H1 (cell line): ENCODE data around the gene URGCP. TPM values are rescaled to one million over a fixed set of nuclear protein-coding genes. Genes with fewer than 3 reads are reported as not detected.

Experiments
- CTCF ChIA-PET: fragments of 300-600 bp; sonication (Branson Sonifier 250); formaldehyde crosslinking; loops from one replicate; lab custom pipeline; 2021; ENCODE audit not compliant: partially characterized antibody; lab: Charles Lee
- POLR2A ChIA-PET: fragments of 300-600 bp; sonication (Branson Sonifier 250); formaldehyde crosslinking; loops from one replicate; lab custom pipeline; 2021; ENCODE audit warnings: inconsistent platforms; ENCODE audit not compliant: partially characterized antibody; lab: Charles Lee
- DNase-seq, 2 experiments: peaks; one replicate each; pipeline versions ENCODE4 v3.0.0 to v3.0.0-alpha.2; 2010 to 2022; ENCODE audit warnings: low spot score in 2 of 2, low read depth in 1 of 2, mixed read lengths in 1 of 2
- FAIRE-seq: peaks from 2 replicates; lab custom pipeline; 2011; peaks lifted over from hg19 to GRCh38; lab: Jason Lieb, UNC
- H2AFZ ChIP-seq: 2 replicates; pipeline ENCODE4 v1.8.1; 2012; ENCODE audit warnings: low read length, inconsistent platforms
- H2AK5ac ChIP-seq: 2 replicates; pipeline ENCODE4 v1.6.1; 2013; ENCODE audit warnings: low read depth, low read length
- H2BK120ac ChIP-seq: replicated peaks from 2 replicates; pipeline ENCODE3; 2013; ENCODE audit warnings: low read depth, low read length, inconsistent platforms
- H2BK12ac ChIP-seq: 2 replicates; pipeline ENCODE4 v1.6.1; 2013; ENCODE audit warnings: low read depth, low read length
- H2BK15ac ChIP-seq: 2 replicates; pipeline ENCODE4 v1.6.1; 2013; ENCODE audit warnings: low read length
- H2BK20ac ChIP-seq: 2 replicates; pipeline ENCODE4 v1.6.1; 2013; ENCODE audit warnings: low read length
- H2BK5ac ChIP-seq: 2 replicates; pipeline ENCODE4 v1.6.1; 2013; ENCODE audit warnings: low read depth, low read length
- H3K14ac ChIP-seq: 2 replicates; pipeline ENCODE4 v1.6.1; 2013; ENCODE audit warnings: inconsistent platforms; ENCODE audit not compliant: insufficient read length
- H3K18ac ChIP-seq: 2 replicates; pipeline ENCODE4 v1.6.1; 2013; ENCODE audit warnings: low read length; ENCODE audit errors: extremely low read depth
- H3K23ac ChIP-seq: 2 replicates; pipeline ENCODE4 v1.6.1; 2013; ENCODE audit warnings: inconsistent platforms; ENCODE audit not compliant: insufficient read length
- H3K23me2 ChIP-seq: 2 replicates; pipeline ENCODE4 v1.6.1; 2013; ENCODE audit warnings: low read depth, low read length
- H3K27ac ChIP-seq: 2 replicates; pipeline ENCODE4 v1.6.1; 2011; ENCODE audit warnings: low read depth, low read length, inconsistent platforms
- H3K27me3 ChIP-seq, 4 experiments: replicated peaks in 1 of 4; 1 replicate in 1 of 4; 2 replicates in 3 of 4; pipeline versions ENCODE4 v1.6.1 to v1.8.1; 2011 to 2013; ENCODE audit warnings: low read length in 3 of 4, mild to moderate bottlenecking in 3 of 4, inconsistent platforms in 2 of 4, mixed read lengths in 2 of 4, moderate library complexity in 1 of 4; ENCODE audit not compliant: control insufficient read depth in 3 of 4, insufficient read depth in 3 of 4; ENCODE audit errors: extremely low read depth in 1 of 4
- H3K36me3 ChIP-seq, 4 experiments: 2 replicates each; pipeline versions ENCODE4 v1.6.1 to v1.8.1; 2011 to 2013; ENCODE audit warnings: mild to moderate bottlenecking in 4 of 4, low read length in 3 of 4, moderate library complexity in 2 of 4, control low read depth in 1 of 4, inconsistent platforms in 1 of 4; ENCODE audit not compliant: insufficient read depth in 4 of 4, control insufficient read depth in 2 of 4
- H3K4ac ChIP-seq: replicated peaks from 2 replicates; pipeline ENCODE3; 2013; ENCODE audit warnings: low read length, low read depth, mixed read lengths, inconsistent platforms; ENCODE audit not compliant: insufficient read length
- H3K4me1 ChIP-seq, 4 experiments: replicated peaks in 1 of 4; 1 replicate in 1 of 4; 2 replicates in 3 of 4; pipeline versions ENCODE4 v1.6.1 to v1.8.1; 2011 to 2013; ENCODE audit warnings: low read length in 3 of 4, inconsistent platforms in 2 of 4, mixed read lengths in 1 of 4; ENCODE audit not compliant: insufficient read depth in 4 of 4, control insufficient read depth in 3 of 4
- H3K4me2 ChIP-seq, 2 experiments: 2 replicates each; pipeline versions ENCODE4 v1.6.1 to v1.8.1; 2011 to 2013; ENCODE audit warnings: low read depth in 2 of 2, low read length in 2 of 2, control low read depth in 1 of 2, inconsistent platforms in 1 of 2, mild to moderate bottlenecking in 1 of 2; ENCODE audit not compliant: insufficient read depth in 1 of 2
- H3K4me3 ChIP-seq, 4 experiments: fragments of 200-600, 300-600 bp in 1 of 4; sonication (generic), shearing (Covaris generic), sonication (Bioruptor Twin) in 1 of 4; 2 replicates each; pipeline versions ENCODE4 v1.5.1 to v1.8.1; 2011 to 2016; ENCODE audit warnings: low read length in 4 of 4, low read depth in 3 of 4, control low read depth in 2 of 4, inconsistent platforms in 2 of 4, mild to moderate bottlenecking in 2 of 4, mixed read lengths in 1 of 4, moderate library complexity in 1 of 4; ENCODE audit not compliant: insufficient read depth in 2 of 4; ENCODE audit errors: extremely low read depth in 1 of 4
- H3K56ac ChIP-seq: replicated peaks from 2 replicates; pipeline ENCODE3; 2013; ENCODE audit warnings: low read depth, mild to moderate bottlenecking, mixed read lengths, low read length, inconsistent platforms; ENCODE audit not compliant: insufficient read length
- H3K79me1 ChIP-seq: 2 replicates; pipeline ENCODE4 v1.6.1; 2013; ENCODE audit warnings: low read depth, low read length, control low read depth
- H3K79me2 ChIP-seq, 2 experiments: 2 replicates each; pipeline versions ENCODE4 v1.6.1 to v1.8.1; 2012 to 2013; ENCODE audit warnings: low read length in 2 of 2, mild to moderate bottlenecking in 2 of 2, inconsistent platforms in 1 of 2; ENCODE audit not compliant: insufficient read depth in 2 of 2, control insufficient read depth in 1 of 2
- H3K9ac ChIP-seq, 4 experiments: replicated peaks in 1 of 4; 1 replicate in 1 of 4; 2 replicates in 3 of 4; pipeline versions ENCODE4 v1.6.1 to v1.8.1; 2011 to 2013; ENCODE audit warnings: low read depth in 3 of 4, low read length in 3 of 4, control low read depth in 2 of 4, mild to moderate bottlenecking in 2 of 4, moderate library complexity in 2 of 4, inconsistent platforms in 1 of 4; ENCODE audit errors: extremely low read depth in 1 of 4
- H3K9me3 ChIP-seq, 2 experiments: 2 replicates each; pipeline versions ENCODE4 v1.6.1 to v1.8.1; 2012 to 2013; ENCODE audit warnings: mild to moderate bottlenecking in 2 of 2, moderate library complexity in 2 of 2, control low read depth in 1 of 2, inconsistent platforms in 1 of 2, low read depth in 1 of 2, low read length in 1 of 2, mixed read lengths in 1 of 2; ENCODE audit not compliant: insufficient read depth in 2 of 2
- H4K20me1 ChIP-seq, 2 experiments: replicated peaks in 1 of 2; 2 replicates each; pipeline versions ENCODE3 to v1.8.1; 2011 to 2013; ENCODE audit warnings: inconsistent platforms in 2 of 2, low read length in 2 of 2, mild to moderate bottlenecking in 1 of 2; ENCODE audit not compliant: insufficient read depth in 2 of 2, control insufficient read depth in 1 of 2
- H4K5ac ChIP-seq: 2 replicates; pipeline ENCODE4 v1.6.1; 2013; ENCODE audit warnings: low read length, low read depth, mixed read lengths, inconsistent platforms; ENCODE audit not compliant: insufficient read length
- H4K8ac ChIP-seq: 2 replicates; pipeline ENCODE4 v1.8.0; 2013; ENCODE audit warnings: mild to moderate bottlenecking, moderate library complexity, low read length, inconsistent platforms; ENCODE audit not compliant: insufficient read depth; ENCODE audit errors: extremely low read depth
- H4K91ac ChIP-seq: replicated peaks from 2 replicates; pipeline ENCODE3; 2013; ENCODE audit warnings: low read length, mixed read lengths, inconsistent platforms; ENCODE audit not compliant: insufficient read length
- CTBP2 ChIP-seq: IDR thresholded peaks from 2 replicates; pipeline ENCODE4 v1.7.0; 2011; ENCODE audit warnings: borderline replicate concordance, mild to moderate bottlenecking, moderate library complexity, mixed read lengths, low read length; ENCODE audit not compliant: insufficient read depth, insufficient read length
- E2F6 ChIP-seq: IDR thresholded peaks from 2 replicates; pipeline ENCODE4 v1.6.1; 2012; ENCODE audit warnings: inconsistent platforms
- ZNF274 ChIP-seq: IDR thresholded peaks from 2 replicates; pipeline ENCODE4 v1.7.0; 2012; ENCODE audit warnings: low read length, borderline replicate concordance; ENCODE audit errors: extremely low read depth
- WGBS, 2 experiments: shearing (Covaris generic) in 1 of 2; methylation state at CpG; one replicate each; pipeline versions ENCODE4 v1.1.6 to v1.1.7; 2013 to 2015; ENCODE audit warnings: low lambda C conversion rate in 2 of 2, mixed read lengths in 2 of 2, inconsistent platforms in 1 of 2, low coverage in 1 of 2, missing lambda C conversion rate in 1 of 2; ENCODE audit not compliant: insufficient replicate concordance in 2 of 2, insufficient coverage in 1 of 2, insufficient read length in 1 of 2; ENCODE audit errors: extremely low coverage in 1 of 2, missing lambda C conversion rate in 1 of 2; 5-methylcytosine and 5-hydroxymethylcytosine counted together
- polyA plus RNA-seq, 7 experiments: library from polyadenylated mRNA; depleted of rRNA in 3 of 7; stranded (reverse) in 5 of 7; unstranded in 2 of 7; fragments of >200 nt in 5 of 7; fragments of 200-250 nt in 2 of 7; gene quantifications; 1 replicate in 5 of 7; 2 replicates in 1 of 7; 4 replicates in 1 of 7; pipeline versions ENCODE4 v1.2.1 to v1.2.3, GENCODE V29; 2011 to 2013; ENCODE audit warnings: missing spikeins in 2 of 7, mixed read lengths in 2 of 7
- total RNA-seq: library from RNA; stranded (reverse); fragmentation: NEBNext Ultra II Directional; extraction: Animal tissue kit (Norgen Biotek cat#: 25700); gene quantifications from 2 replicates; pipeline ENCODE4 v1.2.1, GENCODE V29; 2021

The URGCP gene
- total and polyA plus RNA-seq, 2 of the 8 experiments (the other 6 are each of a cell fraction or from before 2014, with no cell fraction given): 9.0 to 18.7 TPM

- Histone ChIP-seq H2AFZ (no peak overlapping the region), H2BK5ac (no peak overlapping the region), H2AK5ac (no peak overlapping the region), H3K79me2 (peaks cover 0 to 41% of the 10 kb centered on the region in 2 experiments; a peak in 3 of 4 replicates), H4K91ac (no peak overlapping the region), H2BK15ac (no peak overlapping the region), H3K4me2 (peak overlapping the region; percentile 84 to 95; a peak in 3 of 4 replicates), H3K4me3 (peak overlapping the region in 1 of 4 experiments; percentile 83; a peak in 1 of 8 replicates), H3K23me2 (peaks cover 4% of the 10 kb centered on the region; the same call in 1 of the 2 replicates), H3K14ac (no peak overlapping the region), H4K8ac (no peak overlapping the region), H3K18ac (no peak overlapping the region), H3K27ac (no peak overlapping the region), H3K36me3 (no peaks in the 10 kb centered on the region), H2BK12ac (no peak overlapping the region), H2BK20ac (no peak overlapping the region), H4K20me1 (peaks cover 2 to 9% of the 10 kb centered on the region in 2 experiments), H3K56ac (no peak overlapping the region), H3K4me1 (peaks cover 1 to 16% (median 10%) of the 10 kb centered on the region in 4 experiments; a peak in 6 of 7 replicates), H3K9me3 (no peaks in the 10 kb centered on the region), H2BK120ac (no peak overlapping the region), H3K27me3 (no peaks in the 10 kb centered on the region), H4K5ac (no peak overlapping the region), H3K4ac (no peak overlapping the region), H3K9ac (no peak overlapping the region), H3K79me1 (peaks cover 4% of the 10 kb centered on the region; the same call in 1 of the 2 replicates), H3K23ac (no peak overlapping the region)
- DNase-seq (no peak), FAIRE-seq (no peak)
- ChIA-PET POLR2A (interaction anchor here (0.6 to 2.5 kb wide), 8 partner anchors 10 to 147 kb away, joined by 3 to 13 read pairs (median 4); partner anchors contain the start of gene MRPS24), CTCF (interaction anchor here (0.7 to 1.6 kb wide), 10 partner anchors 10 to 65 kb away, joined by 3 to 4 read pairs (median 4); no protein-coding TSS in a partner anchor)
- 89% methylated on average over 5 of the region's 5 CpGs; no CpG with 5 or more reads in 1 of the 2 experiments for WGBS, 2 experiments
- TF ChIP-seq CTBP2 (no peak), ZNF274 (no peak), E2F6 (no peak)
Observed at GRCh38 chr7:43904533-43905208, 1.7 kb downstream of the URGCP start.
